K562 (cell line): ENCODE measurements around the gene TCEANC. TPM values are rescaled to one million over a fixed set of nuclear protein-coding genes. Genes with fewer than 3 reads are reported as not detected.

Experiments
- ATAC-seq: fragments of 200-7000 bp; cut with Tn5 transposase; 3 replicates; pipeline ENCODE4 v1.9.1; 2020; ENCODE audit warnings: moderate library complexity
- BruUV-seq: library from RNA; stranded (reverse); fragments of 400-500 nt; replicated peaks from 2 replicates; lab custom pipeline; 2021; lab: Mats Ljungman, UMichigan
- CTCF ChIA-PET: fragments of 300-600 bp; formaldehyde crosslinking; extraction: SDS; loops from one replicate; lab custom pipeline; 2021; ENCODE audit warnings: low intra/inter-chr PET ratio; lab: Yijun Ruan, JAX
- POLR2A ChIA-PET: fragments of 300-600, 350-650 bp; sonication (Branson Sonifier 250); formaldehyde crosslinking; extraction: SDS; loops from one replicate; lab custom pipeline; 2021; ENCODE audit warnings: antibody characterized with exemption, inconsistent platforms; lab: Yijun Ruan, JAX
- DNase-seq, 4 experiments: peaks; one replicate each; pipeline versions ENCODE4 v3.0.0 to v3.0.0-alpha.2; 2011 to 2018; ENCODE audit warnings: low spot score in 3 of 4, mixed read lengths in 3 of 4; ENCODE audit errors: extremely low read depth in 1 of 4
- FAIRE-seq: peaks from 2 replicates; lab custom pipeline; 2011; peaks lifted over from hg19 to GRCh38; lab: Jason Lieb, UNC
- H2AFZ ChIP-seq: 2 replicates; pipeline ENCODE4 v1.6.0; 2011; ENCODE audit warnings: low read depth, low read length, control low read depth, inconsistent platforms
- H3K27ac ChIP-seq: fragments of 200-600 bp; 3 replicates; pipeline ENCODE4 v1.8.0; 2011; ENCODE audit warnings: low read depth, mild to moderate bottlenecking, control low read depth, inconsistent platforms, low read length, moderate library complexity, mixed read lengths; ENCODE audit errors: extremely low read depth
- H3K27me3 ChIP-seq, 2 experiments: fragments of 300-600 bp in 1 of 2; 2 replicates in 1 of 2; 3 replicates in 1 of 2; pipeline versions ENCODE4 v1.6.0 to v1.8.0; 2011; ENCODE audit warnings: inconsistent platforms in 2 of 2, low read length in 2 of 2, mild to moderate bottlenecking in 1 of 2, mixed read lengths in 1 of 2, moderate library complexity in 1 of 2; ENCODE audit not compliant: control insufficient read depth in 2 of 2, insufficient read depth in 2 of 2
- H3K36me3 ChIP-seq: fragments of 300-600 bp; 3 replicates; pipeline ENCODE4 v1.8.0; 2011; ENCODE audit warnings: mild to moderate bottlenecking, low read length, inconsistent platforms; ENCODE audit not compliant: control insufficient read depth, insufficient read depth
- H3K4me1 ChIP-seq, 2 experiments: fragments of 200-600 bp in 1 of 2; replicated peaks in 1 of 2; 2 replicates in 1 of 2; 3 replicates in 1 of 2; pipeline versions ENCODE4 v1.5.1 to v1.8.0; 2011; ENCODE audit warnings: inconsistent platforms in 2 of 2, low read length in 2 of 2, mild to moderate bottlenecking in 1 of 2, mixed read lengths in 1 of 2, moderate library complexity in 1 of 2; ENCODE audit not compliant: control insufficient read depth in 2 of 2, insufficient read depth in 2 of 2
- H3K4me2 ChIP-seq: 2 replicates; pipeline ENCODE4 v1.6.1; 2011; ENCODE audit warnings: low read length, control low read depth, inconsistent platforms, mixed read lengths; ENCODE audit not compliant: insufficient read depth
- H3K4me3 ChIP-seq: fragments of 200-600 bp; sonication (generic), shearing (Covaris generic); 2 replicates; pipeline ENCODE4 v1.5.1; 2016; ENCODE audit warnings: control low read depth, inconsistent platforms
- H3K79me2 ChIP-seq: fragments of 200-600 bp; 3 replicates; pipeline ENCODE4 v1.8.0; 2011; ENCODE audit warnings: low read length, inconsistent platforms; ENCODE audit not compliant: control insufficient read depth, insufficient read depth
- H3K9ac ChIP-seq, 2 experiments: 2 replicates each; pipeline versions ENCODE4 v1.6.0 to v1.6.1; 2011; ENCODE audit warnings: low read depth in 2 of 2, low read length in 2 of 2, control low read depth in 1 of 2, inconsistent platforms in 1 of 2, mild to moderate bottlenecking in 1 of 2, mixed read lengths in 1 of 2; ENCODE audit not compliant: insufficient read depth in 1 of 2
- H3K9me1 ChIP-seq: one replicate; pipeline ENCODE4 v1.6.0; 2011; ENCODE audit warnings: inconsistent platforms, mild to moderate bottlenecking, low read length, moderate library complexity; ENCODE audit not compliant: control insufficient read depth, insufficient read depth
- H3K9me3 ChIP-seq: replicated peaks from 2 replicates; pipeline ENCODE4 v1.5.1; 2011; ENCODE audit warnings: low read depth, low read length, inconsistent platforms; ENCODE audit not compliant: control insufficient read depth, insufficient read depth
- H4K20me1 ChIP-seq: replicated peaks from 2 replicates; pipeline ENCODE4 v1.6.1; 2011; ENCODE audit warnings: low read length, inconsistent platforms, mixed read lengths; ENCODE audit not compliant: control insufficient read depth, insufficient read depth
- MED1 ChIP-seq: sonication (generic); formaldehyde crosslinking; IDR thresholded peaks from 2 replicates; pipeline ENCODE4 v1.8.1; 2023; ENCODE audit warnings: missing genetic modification reagents, borderline replicate concordance
- POLR2G ChIP-seq: fragments of 200-400 bp; formaldehyde crosslinking; IDR thresholded peaks from 2 replicates; pipeline ENCODE4 v1.6.1; 2017; ENCODE audit warnings: low read depth, mild to moderate bottlenecking, antibody characterized with exemption, low read length, moderate library complexity
- POLR3A ChIP-seq: IDR thresholded peaks from 2 replicates; pipeline ENCODE4 v1.6.1; 2011; ENCODE audit warnings: borderline replicate concordance, mild to moderate bottlenecking, moderate library complexity; ENCODE audit not compliant: insufficient read length, insufficient read depth; ENCODE audit errors: extremely low read depth
- XRCC4 ChIP-seq: IDR thresholded peaks from one replicate; pipeline ENCODE4 v1.6.1; 2011; ENCODE audit not compliant: insufficient read depth, insufficient read length; ENCODE audit errors: extremely low read depth
- ZNF143 ChIP-seq: sonication (generic); formaldehyde crosslinking; IDR thresholded peaks from 2 replicates; pipeline ENCODE4 v1.9.0; 2022; ENCODE audit warnings: mild to moderate bottlenecking, missing genetic modification reagents
- WGBS: fragments of 100-300 bp; shearing (Covaris generic); methylation state at CpG from one replicate; pipeline ENCODE4 v1.1.6; 2016; ENCODE audit warnings: low coverage, mixed read lengths; ENCODE audit not compliant: insufficient coverage; ENCODE audit errors: missing lambda C conversion rate; 5-methylcytosine and 5-hydroxymethylcytosine counted together
- in situ Hi-C: fragments of 300-500 bp; cut with MboI; formaldehyde crosslinking; loops from 4 replicates; pipeline ENCODE4 v1.15.0; 2018; ENCODE audit warnings: inconsistent platforms, mixed read lengths
- intact Hi-C: fragments of 100-400 bp; cut with micrococcal nuclease; formaldehyde crosslinking; loops from 2 replicates; pipeline ENCODE4 v1.14.2; 2022
- polyA plus RNA-seq, 8 experiments: library from polyadenylated mRNA; depleted of rRNA in 4 of 8; stranded (reverse) in 5 of 8; unstranded in 3 of 8; fragments of >200 nt; fragmentation: Nextera tagmentation in 2 of 8; fragmentation: Illumina TruSeq in 1 of 8; extraction: Ambion mirVana in 2 of 8; extraction: Trizol in 1 of 8; gene quantifications; 2 replicates each; pipeline versions ENCODE4 v1.2.1 to v1.2.3, GENCODE V29; 2011 to 2014; ENCODE audit warnings: inconsistent platforms in 1 of 8, missing spikeins in 1 of 8
- total RNA-seq, 7 experiments: library from RNA; depleted of rRNA in 6 of 7; stranded (reverse); fragments of >200 nt in 6 of 7; fragmentation: Illumina TruSeq in 2 of 7; extraction: Trizol in 2 of 7; gene quantifications; 2 replicates each; pipeline versions ENCODE4 v1.2.1 to v1.2.3, GENCODE V29; 2011 to 2021; ENCODE audit warnings: low replicate concordance in 1 of 7

The TCEANC gene
- total and polyA plus RNA-seq, 9 of the 15 experiments (the other 6 are each of a cell fraction or from before 2014, with no cell fraction given) = 1.2 to 2.8 (median 2.0) TPM

- peaks cover 87% of the 10 kb centered on the region for H3K79me2 ChIP-seq
Observed at GRCh38 chrX:13703135-13703534, 50.2 kb downstream of the TCEANC start.

GRCh38 chrX:13703589-13703988 is 50.6 kb downstream of the TCEANC start:
- no peak overlapping the region for H3K9ac ChIP-seq
- CTCF ChIA-PET = no interaction called here
- H3K4me2 ChIP-seq = 0 out of 2 replicates have a peak overlapping the region, but pooled peaks have one; percentile 7
- FAIRE-seq = no peak
- H3K9me1 ChIP-seq = no peaks in the 10 kb centered on the region
- intact Hi-C loops (no loop called here), in situ Hi-C loops (no loop called here)
- ATAC-seq = no peak; the same call in 2 of the 3 replicates
- H3K4me3 ChIP-seq = no peak overlapping the region
- H3K27ac ChIP-seq = no peak overlapping the region
- POLR2A ChIA-PET = interaction anchor here (1.0 kb wide), 2 partner anchors 9 to 10 kb away, joined by 3 to 5 read pairs; no protein-coding TSS in a partner anchor
- no peak for TF ChIP-seq MED1 (CRISPR knock-in tag)
- no peak for TF ChIP-seq XRCC4
- no peak for TF ChIP-seq ZNF143 (CRISPR knock-in tag)
- 52% methylated on average over 3 of the region's 3 CpGs for WGBS
- H3K27me3 ChIP-seq = no peaks in the 10 kb centered on the region
- BruUV-seq = no TSS peak
- no peak for DNase-seq
- H3K79me2 ChIP-seq = peaks cover 83% of the 10 kb centered on the region
- no peaks in the 10 kb centered on the region; the same call in 1 of the 2 replicates for H4K20me1 ChIP-seq
- no peak overlapping the region for H2AFZ ChIP-seq
- no peaks in the 10 kb centered on the region for H3K9me3 ChIP-seq
- H3K4me1 ChIP-seq = peaks cover 4 to 22% of the 10 kb centered on the region in 2 experiments
- H3K36me3 ChIP-seq = peaks cover 34% of the 10 kb centered on the region

More at GRCh38 chrX:13703135-13703534, 50.2 kb downstream of the TCEANC start:
- Histone ChIP-seq H3K9me3 (no peaks in the 10 kb centered on the region), H2AFZ (no peak overlapping the region), H3K9ac (no peak overlapping the region), H3K27me3 (no peaks in the 10 kb centered on the region), H3K4me2 (no peak overlapping the region), H3K27ac (no peak overlapping the region), H3K36me3 (peaks cover 30% of the 10 kb centered on the region), H3K9me1 (no peaks in the 10 kb centered on the region), H3K4me3 (no peak overlapping the region), H4K20me1 (peaks cover 3% of the 10 kb centered on the region; the same call in 1 of the 2 replicates), H3K4me1 (peaks cover 4 to 26% of the 10 kb centered on the region in 2 experiments)
- no TSS peak for BruUV-seq
- no peak for DNase-seq
- 38% methylated on average over 2 of the region's 3 CpGs for WGBS
- FAIRE-seq = no peak
- ChIA-PET POLR2A (interaction anchor here (1.0 kb wide), 2 partner anchors 9 to 10 kb away, joined by 3 to 5 read pairs; no protein-coding TSS in a partner anchor), CTCF (no interaction called here)
- in situ Hi-C loops (no loop called here), intact Hi-C loops (no loop called here)
- ATAC-seq = no peak; the same call in 1 of the 3 replicates
- no peak for TF ChIP-seq POLR2G
- no peak for TF ChIP-seq POLR3A
